GM18868 (cell line): ENCODE results near the gene NDUFS3.

Experiments
- ATAC-seq: cut with Tn5 transposase; IDR thresholded peaks from one replicate; pipeline ENCODE4 v1.9.1; 2021; ENCODE audit warnings: mild to moderate bottlenecking, moderate library complexity; ENCODE audit not compliant: unreplicated experiment

Gene NDUFS3

DNA sequence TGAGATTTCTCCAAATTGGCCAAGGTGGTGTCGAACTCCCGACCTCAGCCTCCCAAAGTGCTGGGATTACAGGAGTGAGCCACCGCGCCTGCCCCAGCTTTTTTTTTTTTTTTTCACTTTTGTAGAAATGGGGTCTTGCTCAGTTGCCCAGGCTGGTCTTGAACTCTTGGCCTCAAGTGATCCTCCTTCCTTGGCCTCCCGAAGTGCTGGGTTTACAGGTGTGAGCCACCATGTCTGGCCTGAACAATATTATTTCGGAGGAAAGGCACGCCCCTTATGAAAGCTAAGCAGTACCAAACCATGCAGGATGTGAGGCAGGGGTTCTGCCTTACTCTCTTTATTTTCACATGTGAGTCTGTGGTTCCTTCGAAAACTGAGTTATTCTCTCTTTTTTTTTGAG is 47.4 kb downstream of the NDUFS3 start:
- no peak for ATAC-seq

DNA sequence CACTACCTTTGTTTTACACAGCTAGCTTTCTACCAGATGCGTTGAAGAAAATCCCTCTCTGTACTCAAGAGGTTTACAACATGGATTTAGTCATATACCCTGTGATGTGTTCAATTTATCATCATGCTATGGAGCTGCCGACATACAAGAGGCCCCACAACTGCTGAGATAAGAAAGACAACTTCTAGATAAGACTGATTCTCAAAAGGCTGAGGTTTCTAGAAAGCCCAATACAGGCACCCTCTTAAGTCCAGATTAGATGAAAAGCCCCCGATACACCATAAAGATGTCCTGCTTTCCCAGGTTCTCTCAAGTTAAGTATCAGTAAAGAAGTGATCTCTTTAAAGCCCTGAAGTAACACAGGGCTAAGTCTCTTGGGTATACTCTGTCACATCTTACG is 49.2 kb downstream of the NDUFS3 start:
- ATAC-seq = no peak

DNA sequence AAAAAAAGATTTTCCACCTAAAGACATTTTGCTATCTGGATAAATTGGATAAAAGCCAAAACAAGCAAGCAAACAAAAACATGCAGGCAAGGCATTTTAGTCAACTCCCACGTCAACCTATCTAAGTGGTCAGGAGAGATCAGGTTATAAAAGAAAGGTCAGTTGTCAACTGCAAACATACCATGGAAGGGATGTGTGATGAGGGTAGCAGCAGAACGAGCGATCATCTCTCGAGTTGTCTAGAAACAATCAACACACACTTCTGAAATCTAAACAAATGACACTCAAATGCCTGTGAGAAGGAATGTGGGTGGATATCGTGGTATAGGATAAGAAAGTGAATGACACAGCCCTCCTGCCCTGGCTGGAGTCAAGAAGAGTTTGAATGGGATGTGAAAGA is 52.6 kb downstream of the NDUFS3 start:
- ATAC-seq = no peak
